Cardiac fibroblast (primary cell): ENCODE data around the gene GRM7.
A peak's percentile ranks its signal among the peaks of the same experiment; 100 is the strongest.

Experiments
- DNase-seq, 2 donors: peaks; one replicate each; pipeline versions ENCODE4 v3.0.0 to v3.0.0-alpha.2; 2010; ENCODE audit warnings: low read depth in 2 of 2
- H3K4me3 ChIP-seq, 2 donors: replicated peaks in 1 of 2; 1 replicate in 1 of 2; 2 replicates in 1 of 2; pipeline ENCODE4 v1.5.1; 2011; ENCODE audit warnings: low read depth in 2 of 2, low read length in 2 of 2, mild to moderate bottlenecking in 2 of 2, moderate library complexity in 1 of 2
- CTCF ChIP-seq: IDR thresholded peaks from one replicate; pipeline ENCODE4 v1.5.1; 2011; ENCODE audit warnings: low read depth, mild to moderate bottlenecking, low read length, inconsistent platforms

GRM7 gene

GRCh38 chr3:7158516-7158915 is 297.6 kb downstream of the GRM7 start:
- no peak for TF ChIP-seq CTCF
- no peak for DNase-seq
- no peak overlapping the region for H3K4me3 ChIP-seq

- H3K4me3 ChIP-seq: no peak overlapping the region
- no peak for TF ChIP-seq CTCF
- DNase-seq: no peak
Measured at GRCh38 chr3:7160689-7161088, 299.8 kb downstream of the GRM7 start.

- no peak for TF ChIP-seq CTCF
- no peak overlapping the region for H3K4me3 ChIP-seq
- peak in 1 of 2 donors; percentile 7 for DNase-seq
Measured at GRCh38 chr3:7166460-7166859, 305.5 kb downstream of the GRM7 start.

- no peak for TF ChIP-seq CTCF
- no peak overlapping the region for H3K4me3 ChIP-seq
- DNase-seq: no peak
Measured at GRCh38 chr3:7171493-7171892, 310.6 kb downstream of the GRM7 start.

GRCh38 chr3:7172996-7173395 is 312.1 kb downstream of the GRM7 start:
- no peak for DNase-seq
- H3K4me3 ChIP-seq: no peak overlapping the region
- TF ChIP-seq CTCF: no peak

- no peak for DNase-seq
- no peak for TF ChIP-seq CTCF
- H3K4me3 ChIP-seq: no peak overlapping the region
Measured at GRCh38 chr3:7188551-7188950, 327.6 kb downstream of the GRM7 start.

GRCh38 chr3:7190095-7190494 is 329.2 kb downstream of the GRM7 start:
- no peak for TF ChIP-seq CTCF
- peak; percentile 2 for DNase-seq
- no peak overlapping the region for H3K4me3 ChIP-seq
